Measurements from ENCODE around the gene RIOK1.
"Not testable (repeated sequence)": the region's sequence is repeated elsewhere in the genome, so short reads cannot be mapped to it uniquely, and the experiment has no call there.

RIOK1 gene

DNA sequence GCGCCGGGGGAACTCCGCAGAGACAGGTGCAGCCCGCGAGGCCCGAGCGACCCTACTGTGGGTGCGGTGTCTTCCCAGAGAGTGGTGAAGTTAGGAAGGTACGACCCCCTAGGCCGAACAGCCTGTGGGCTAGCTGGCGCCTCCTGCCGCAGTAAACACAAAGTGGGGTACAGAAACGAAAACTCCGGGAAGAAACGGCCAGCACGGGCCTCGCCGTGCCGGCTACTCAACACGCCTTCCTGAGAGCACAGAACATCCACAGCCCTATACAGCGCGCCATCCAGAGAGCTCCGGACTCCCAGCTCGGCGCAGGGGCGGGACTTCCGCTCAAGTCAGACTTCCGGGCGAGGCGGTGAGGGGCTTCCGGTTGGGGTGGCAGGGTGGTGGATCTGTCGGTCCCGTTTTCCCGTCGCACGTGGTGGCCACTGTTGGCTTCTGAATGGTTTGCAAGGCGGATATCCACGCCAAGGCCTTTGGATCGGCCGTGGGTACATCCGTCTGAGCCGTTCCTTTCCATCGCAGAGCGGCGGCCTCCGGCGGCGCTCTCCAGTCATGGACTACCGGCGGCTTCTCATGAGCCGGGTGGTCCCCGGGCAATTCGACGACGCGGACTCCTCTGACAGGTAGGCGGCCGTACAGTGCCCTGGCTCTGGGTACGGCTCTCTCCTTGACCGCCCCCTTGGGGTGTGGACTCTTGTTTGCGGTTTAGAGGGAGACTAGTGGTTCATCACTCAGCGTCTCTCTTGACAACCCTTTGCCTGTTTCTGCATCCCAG is at the start of gene RIOK1, which contains the start of gene CAGE1:
RIOK1 (plus strand) TSS at position 358 of the 775 bp plus-strand sequence; CDS start at position 553, 195 bp downstream.
CAGE1 (minus strand) TSS at position 292 of the 775 bp plus-strand sequence. CDS start 2,569 bp downstream, outside the sequence.
- peak; percentile 95 for DNase-seq (ENCODE audit: extremely low spot score)
- POLR2A ChIA-PET: interaction anchor here (0.7 kb wide), 1 partner anchor 77 kb away, joined by 3 read pairs; the partner anchor contains the start of gene SSR1
- CTCF ChIA-PET: interaction anchor here (1.2 to 6.1 kb wide), 5 partner anchors 74 to 713 kb away, joined by 4 to 25 read pairs (median 6); no protein-coding TSS in a partner anchor
- TF ChIP-seq, protein P1, sequence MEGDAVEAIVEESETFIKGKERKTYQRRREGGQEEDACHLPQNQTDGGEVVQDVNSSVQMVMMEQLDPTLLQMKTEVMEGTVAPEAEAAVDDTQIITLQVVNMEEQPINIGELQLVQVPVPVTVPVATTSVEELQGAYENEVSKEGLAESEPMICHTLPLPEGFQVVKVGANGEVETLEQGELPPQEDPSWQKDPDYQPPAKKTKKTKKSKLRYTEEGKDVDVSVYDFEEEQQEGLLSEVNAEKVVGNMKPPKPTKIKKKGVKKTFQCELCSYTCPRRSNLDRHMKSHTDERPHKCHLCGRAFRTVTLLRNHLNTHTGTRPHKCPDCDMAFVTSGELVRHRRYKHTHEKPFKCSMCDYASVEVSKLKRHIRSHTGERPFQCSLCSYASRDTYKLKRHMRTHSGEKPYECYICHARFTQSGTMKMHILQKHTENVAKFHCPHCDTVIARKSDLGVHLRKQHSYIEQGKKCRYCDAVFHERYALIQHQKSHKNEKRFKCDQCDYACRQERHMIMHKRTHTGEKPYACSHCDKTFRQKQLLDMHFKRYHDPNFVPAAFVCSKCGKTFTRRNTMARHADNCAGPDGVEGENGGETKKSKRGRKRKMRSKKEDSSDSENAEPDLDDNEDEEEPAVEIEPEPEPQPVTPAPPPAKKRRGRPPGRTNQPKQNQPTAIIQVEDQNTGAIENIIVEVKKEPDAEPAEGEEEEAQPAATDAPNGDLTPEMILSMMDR (IDR thresholded peaks at IDR 0.05; ENCODE audit: control extremely low read depth, extremely low read depth, low read depth, missing control alignments): no peak

DNA sequence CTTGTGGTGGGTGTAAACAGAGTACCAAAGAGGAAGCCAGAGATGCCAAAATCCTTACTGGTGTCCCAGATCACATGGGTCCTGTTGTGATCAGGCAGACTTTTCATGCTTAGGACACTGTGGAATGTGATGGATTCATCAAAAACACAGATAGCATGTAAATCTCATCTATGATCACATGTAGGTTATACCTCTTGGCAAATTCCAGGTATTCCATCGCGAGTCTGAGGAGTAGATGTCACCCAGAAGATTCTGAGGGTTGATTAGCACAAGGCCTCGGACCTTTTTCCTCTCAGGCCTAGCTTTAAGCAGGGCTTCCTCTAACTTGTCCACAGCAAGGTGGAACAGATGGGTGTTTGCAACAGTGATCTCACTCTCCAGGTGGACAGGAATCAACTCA is 48.3 kb upstream of the RIOK1 start:
- TF ChIP-seq, protein P1 (IDR thresholded peaks at IDR 0.05; ENCODE audit: control extremely low read depth, extremely low read depth, low read depth, missing control alignments): no peak
- DNase-seq (ENCODE audit: extremely low spot score): no peak
- ChIA-PET POLR2A (no interaction called here), CTCF (interaction anchor here (1.0 to 2.1 kb wide), 3 partner anchors 11 to 66 kb away, joined by 3 to 7 read pairs (median 5); no protein-coding TSS in a partner anchor)

GRCh38 chr6:7341989-7342742 is 47.4 kb upstream of the RIOK1 start:
- POLR2A ChIA-PET: no interaction called here
- no peak for DNase-seq (ENCODE audit: extremely low spot score)
- CTCF ChIA-PET: interaction anchor here (2.1 kb wide), 1 partner anchor 18 kb away, joined by 7 read pairs; no protein-coding TSS in a partner anchor
- TF ChIP-seq, protein P1 (IDR thresholded peaks at IDR 0.05; ENCODE audit: control extremely low read depth, extremely low read depth, low read depth, missing control alignments): no peak

GRCh38 chr6:7343546-7344475 is 45.8 kb upstream of the RIOK1 start:
- ChIA-PET CTCF (interaction anchor here (1.3 kb wide), 1 partner anchor 8 kb away, joined by 4 read pairs; no protein-coding TSS in a partner anchor), POLR2A (no interaction called here)
- no peak for DNase-seq (ENCODE audit: extremely low spot score)
- TF ChIP-seq, protein P1 (IDR thresholded peaks at IDR 0.05; ENCODE audit: control extremely low read depth, extremely low read depth, low read depth, missing control alignments): no peak

DNA sequence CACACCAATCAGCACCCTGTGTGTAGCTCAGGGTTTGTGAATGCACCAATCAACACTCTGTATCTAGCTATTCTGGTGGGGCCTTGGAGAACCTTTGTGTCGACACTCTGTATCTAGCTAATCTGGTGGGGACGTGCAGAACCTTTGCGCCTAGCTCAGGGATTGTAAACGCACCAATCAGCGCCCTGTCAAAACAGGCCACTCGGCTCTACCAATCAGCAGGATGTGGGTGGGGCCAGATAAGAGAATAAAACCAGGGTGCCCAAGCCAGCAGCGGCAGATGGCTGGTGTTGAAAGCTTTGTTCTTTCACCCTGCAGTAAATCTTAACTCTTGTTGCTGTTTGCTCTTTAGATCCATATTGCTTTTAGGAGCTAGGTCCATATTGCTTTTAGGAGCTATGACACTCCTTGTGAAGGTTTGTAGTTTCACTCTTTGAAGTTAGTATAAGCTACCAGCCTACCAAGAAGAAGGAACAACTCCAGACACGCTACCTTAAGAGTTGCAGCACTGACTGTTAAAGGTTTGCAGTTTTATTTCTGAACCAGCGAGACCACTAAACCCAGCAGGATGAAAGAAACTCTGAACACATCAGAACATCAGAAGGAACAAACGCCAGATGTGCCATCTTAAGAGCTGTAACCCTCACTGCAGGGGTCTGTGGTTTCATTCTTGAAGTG is 44.7 kb upstream of the RIOK1 start:
- POLR2A ChIA-PET; DNase-seq (ENCODE audit: extremely low spot score): not testable (repeated sequence)
- CTCF ChIA-PET: interaction anchor here (1.0 to 1.3 kb wide), 3 partner anchors 9 to 21 kb away, joined by 3 to 5 read pairs (median 4); no protein-coding TSS in a partner anchor

DNA sequence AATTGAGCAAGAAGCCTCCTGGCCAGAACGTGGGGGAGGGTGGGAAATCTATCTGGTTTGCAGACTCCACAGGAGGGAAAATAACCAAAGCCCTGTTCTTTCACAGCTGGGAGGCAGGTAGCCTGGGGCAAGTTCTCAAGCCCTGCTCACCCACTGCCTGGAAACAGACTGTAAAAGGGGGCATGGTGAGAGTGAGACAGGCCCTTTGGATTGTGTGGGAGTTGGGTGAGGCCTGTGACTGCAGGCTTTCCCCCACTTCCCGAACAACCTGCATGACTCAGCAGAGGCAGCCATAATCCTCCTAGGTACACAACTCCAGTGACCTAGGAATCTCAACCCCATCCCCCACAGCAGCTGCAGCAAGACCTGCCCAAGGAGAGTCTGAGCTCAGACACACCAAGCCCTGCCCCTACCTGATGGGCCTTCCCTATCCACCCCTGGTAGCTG is 42.0 kb upstream of the RIOK1 start:
- POLR2A ChIA-PET; CTCF ChIA-PET; DNase-seq (ENCODE audit: extremely low spot score): not testable (repeated sequence)

GRCh38 chr6:7350591-7350990 is 39.0 kb upstream of the RIOK1 start:
- DNase-seq (ENCODE audit: extremely low spot score); CTCF ChIA-PET; POLR2A ChIA-PET: not testable (repeated sequence)

- DNase-seq (ENCODE audit: extremely low spot score); CTCF ChIA-PET; POLR2A ChIA-PET: not testable (repeated sequence)
Measured at GRCh38 chr6:7351916-7352315, 37.7 kb upstream of the RIOK1 start.
